ENCODE measurements around the gene CDYL. TPM values are rescaled to one million over a fixed set of nuclear protein-coding genes. Genes with fewer than 3 reads are reported as not detected.

CDYL gene
- total and polyA plus RNA-seq, 11 donors = 4.3 to 45.2 (median 30.6) TPM

GRCh38 chr6:4890627-4891026 is 114.4 kb downstream of the CDYL start:
- Histone ChIP-seq H3K27me3 (no peaks in the 10 kb centered on the region), H3K4me3 (no peak overlapping the region), H3K27ac (no peak overlapping the region), H3K9me3 (no peaks in the 10 kb centered on the region), H3K4me1 (peaks cover 0 to 18% (median 4%) of the 10 kb centered on the region in 12 donors), H3K36me3 (peaks cover 0 to 31% (median 22%) of the 10 kb centered on the region in 9 donors)
- 94 to 96% (median 95%) methylated on average over 11 of the region's 11 CpGs for WGBS, 4 donors
- TF ChIP-seq CTCF (IDR thresholded peaks at IDR 0.05) (no peak), POLR2A (IDR thresholded peaks at IDR 0.05) (no peak)
- ATAC-seq = no peak
- intact Hi-C loops (cut with DNase I) = no loop called here
- no peak for DNase-seq

GRCh38 chr6:4891141-4891540 is 114.9 kb downstream of the CDYL start:
- DNase-seq (no peak), ATAC-seq (no peak)
- Histone ChIP-seq H3K27ac (no peak overlapping the region), H3K36me3 (peaks cover 0 to 34% (median 22%) of the 10 kb centered on the region in 9 donors), H3K4me3 (no peak overlapping the region), H3K9me3 (no peaks in the 10 kb centered on the region), H3K4me1 (peaks cover 0 to 16% (median 4%) of the 10 kb centered on the region in 12 donors), H3K27me3 (no peaks in the 10 kb centered on the region)
- intact Hi-C loops (cut with DNase I) = no loop called here
- 82 to 88% (median 86%) methylated on average over 6 of the region's 6 CpGs for WGBS, 4 donors
- no peak for TF ChIP-seq CTCF (IDR thresholded peaks at IDR 0.05)
- no peak for TF ChIP-seq POLR2A (IDR thresholded peaks at IDR 0.05)

- H3K27me3 ChIP-seq = no peaks in the 10 kb centered on the region
- H3K27ac ChIP-seq = no peak overlapping the region
- H3K4me3 ChIP-seq = no peak overlapping the region
- no peaks in the 10 kb centered on the region for H3K9me3 ChIP-seq
- peak in 1 of 4 donors; percentile 29 for ATAC-seq
- WGBS, 4 donors = 94 to 98% (median 95%) methylated on average over 20 of the region's 20 CpGs
- peaks cover 0 to 16% (median 4%) of the 10 kb centered on the region in 12 donors for H3K4me1 ChIP-seq
- no peak for DNase-seq
- peaks cover 0 to 41% (median 24%) of the 10 kb centered on the region in 9 donors for H3K36me3 ChIP-seq
- intact Hi-C loops (cut with DNase I) = no loop called here
- TF ChIP-seq CTCF (IDR thresholded peaks at IDR 0.05) = no peak
- no peak for TF ChIP-seq POLR2A (IDR thresholded peaks at IDR 0.05)
Measured at GRCh38 chr6:4892785-4893485, 116.7 kb downstream of the CDYL start.

- no peak for ATAC-seq
- Histone ChIP-seq H3K27ac (no peak overlapping the region), H3K36me3 (peaks cover 0 to 51% (median 32%) of the 10 kb centered on the region in 9 donors), H3K4me3 (no peak overlapping the region), H3K27me3 (no peaks in the 10 kb centered on the region), H3K9me3 (peaks cover 0 to 7% (median 2%) of the 10 kb centered on the region in 12 donors), H3K4me1 (peaks cover 0 to 14% (median 4%) of the 10 kb centered on the region in 12 donors)
- intact Hi-C loops (cut with DNase I) = no loop called here
- no peak for DNase-seq
- 82 to 88% (median 85%) methylated on average over 9 of the region's 9 CpGs for WGBS, 4 donors
- TF ChIP-seq CTCF (IDR thresholded peaks at IDR 0.05) = no peak
- TF ChIP-seq POLR2A (IDR thresholded peaks at IDR 0.05) = no peak
Measured at GRCh38 chr6:4894049-4894448, 117.8 kb downstream of the CDYL start.

Measured in heart left ventricle (tissue), 16 donors.